ENCODE measurements around the gene KRT7.

GRCh38 chr12:52270541-52271070 is 37.6 kb downstream of the KRT7 start:
- TF ChIP-seq POLR2A (IDR thresholded peaks at IDR 0.05) (no peak), CTCF (IDR thresholded peaks at IDR 0.05) (no peak), EP300 (IDR thresholded peaks at IDR 0.05) (no peak)

Measured in tibial nerve (tissue), 4 donors.